HL-60 (cell line): Measurements from ENCODE around the gene POU2F1.

Experiments used
- DNase-seq, 2 experiments: peaks; one replicate each; pipeline ENCODE4 v3.0.0-alpha.2; 2010 to 2020; ENCODE audit warnings: low read depth in 1 of 2, low spot score in 1 of 2
- H3K27ac ChIP-seq: fragments of 250-450 bp; sonication (Bioruptor Pico); replicated peaks from 2 replicates; pipeline ENCODE4 v1.5.1; 2020; ENCODE audit warnings: mild to moderate bottlenecking, moderate library complexity
- H3K27me3 ChIP-seq: fragments of 250-450 bp; sonication (Bioruptor Pico); 2 replicates; pipeline ENCODE4 v1.5.1; 2021; ENCODE audit warnings: mild to moderate bottlenecking, moderate library complexity; ENCODE audit not compliant: insufficient read depth, poor library complexity, severe bottlenecking
- H3K4me3 ChIP-seq: replicated peaks from 2 replicates; pipeline ENCODE4 v1.5.1; 2011; ENCODE audit warnings: mild to moderate bottlenecking, control low read depth, low read length; ENCODE audit not compliant: insufficient read depth
- CTCF ChIP-seq: IDR thresholded peaks from one replicate; pipeline ENCODE4 v1.5.1; 2011; ENCODE audit warnings: low read length, control low read depth, inconsistent platforms; ENCODE audit not compliant: insufficient read depth
- GABPA ChIP-seq: IDR thresholded peaks from 2 replicates; pipeline ENCODE4 v1.6.1; 2012; ENCODE audit warnings: low read depth
- POLR2AphosphoS5 ChIP-seq: IDR thresholded peaks from 2 replicates; pipeline ENCODE4 v1.6.1; 2012; ENCODE audit warnings: low read depth
- SPI1 ChIP-seq: IDR thresholded peaks from 2 replicates; pipeline ENCODE4 v1.6.1; 2012; ENCODE audit warnings: low read depth, mild to moderate bottlenecking, borderline replicate concordance
- TF ChIP-seq, protein P1 (sequence below): IDR thresholded peaks from 2 replicates; pipeline ENCODE4 v1.6.1; 2012; ENCODE audit warnings: low read depth; ENCODE audit not compliant: insufficient replicate concordance

The POU2F1 gene

GRCh38 chr1:167371030-167371429, 150.3 kb downstream of the POU2F1 start:
- Histone ChIP-seq H3K27ac (no peak overlapping the region), H3K27me3 (no peaks in the 10 kb centered on the region), H3K4me3 (no peak overlapping the region)
- DNase-seq, result no peak
- TF ChIP-seq, protein P1, sequence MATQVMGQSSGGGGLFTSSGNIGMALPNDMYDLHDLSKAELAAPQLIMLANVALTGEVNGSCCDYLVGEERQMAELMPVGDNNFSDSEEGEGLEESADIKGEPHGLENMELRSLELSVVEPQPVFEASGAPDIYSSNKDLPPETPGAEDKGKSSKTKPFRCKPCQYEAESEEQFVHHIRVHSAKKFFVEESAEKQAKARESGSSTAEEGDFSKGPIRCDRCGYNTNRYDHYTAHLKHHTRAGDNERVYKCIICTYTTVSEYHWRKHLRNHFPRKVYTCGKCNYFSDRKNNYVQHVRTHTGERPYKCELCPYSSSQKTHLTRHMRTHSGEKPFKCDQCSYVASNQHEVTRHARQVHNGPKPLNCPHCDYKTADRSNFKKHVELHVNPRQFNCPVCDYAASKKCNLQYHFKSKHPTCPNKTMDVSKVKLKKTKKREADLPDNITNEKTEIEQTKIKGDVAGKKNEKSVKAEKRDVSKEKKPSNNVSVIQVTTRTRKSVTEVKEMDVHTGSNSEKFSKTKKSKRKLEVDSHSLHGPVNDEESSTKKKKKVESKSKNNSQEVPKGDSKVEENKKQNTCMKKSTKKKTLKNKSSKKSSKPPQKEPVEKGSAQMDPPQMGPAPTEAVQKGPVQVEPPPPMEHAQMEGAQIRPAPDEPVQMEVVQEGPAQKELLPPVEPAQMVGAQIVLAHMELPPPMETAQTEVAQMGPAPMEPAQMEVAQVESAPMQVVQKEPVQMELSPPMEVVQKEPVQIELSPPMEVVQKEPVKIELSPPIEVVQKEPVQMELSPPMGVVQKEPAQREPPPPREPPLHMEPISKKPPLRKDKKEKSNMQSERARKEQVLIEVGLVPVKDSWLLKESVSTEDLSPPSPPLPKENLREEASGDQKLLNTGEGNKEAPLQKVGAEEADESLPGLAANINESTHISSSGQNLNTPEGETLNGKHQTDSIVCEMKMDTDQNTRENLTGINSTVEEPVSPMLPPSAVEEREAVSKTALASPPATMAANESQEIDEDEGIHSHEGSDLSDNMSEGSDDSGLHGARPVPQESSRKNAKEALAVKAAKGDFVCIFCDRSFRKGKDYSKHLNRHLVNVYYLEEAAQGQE, result no peak
- TF ChIP-seq POLR2AphosphoS5 (no peak), GABPA (no peak), SPI1 (no peak)

GRCh38 chr1:167373398-167373797, 152.7 kb downstream of the POU2F1 start:
- H3K27ac ChIP-seq, result no peak overlapping the region
- no peaks in the 10 kb centered on the region for H3K27me3 ChIP-seq
- no peak for DNase-seq
- TF ChIP-seq SPI1 (no peak), GABPA (no peak), CTCF (no peak), POLR2AphosphoS5 (no peak)
- TF ChIP-seq, protein P1, result no peak
- no peak overlapping the region for H3K4me3 ChIP-seq

DNA sequence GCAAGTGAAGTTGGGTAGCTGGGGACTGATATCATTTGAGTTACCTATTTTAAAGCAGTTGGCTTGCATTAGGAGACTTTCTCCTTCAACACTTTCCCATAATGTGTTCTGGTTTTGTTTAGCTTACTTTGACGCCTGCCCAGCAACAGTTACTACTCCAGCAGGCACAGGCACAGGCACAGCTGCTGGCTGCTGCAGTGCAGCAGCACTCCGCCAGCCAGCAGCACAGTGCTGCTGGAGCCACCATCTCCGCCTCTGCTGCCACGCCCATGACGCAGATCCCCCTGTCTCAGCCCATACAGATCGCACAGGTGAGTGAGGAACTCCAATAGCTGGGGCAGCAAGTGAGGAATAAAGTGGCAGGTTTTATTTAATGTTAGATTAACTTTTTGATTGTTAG, 153.3 kb downstream of the POU2F1 start:
- no peak overlapping the region for H3K27ac ChIP-seq
- TF ChIP-seq, protein P1, result no peak
- TF ChIP-seq SPI1 (no peak), POLR2AphosphoS5 (no peak), CTCF (no peak), GABPA (no peak)

DNA sequence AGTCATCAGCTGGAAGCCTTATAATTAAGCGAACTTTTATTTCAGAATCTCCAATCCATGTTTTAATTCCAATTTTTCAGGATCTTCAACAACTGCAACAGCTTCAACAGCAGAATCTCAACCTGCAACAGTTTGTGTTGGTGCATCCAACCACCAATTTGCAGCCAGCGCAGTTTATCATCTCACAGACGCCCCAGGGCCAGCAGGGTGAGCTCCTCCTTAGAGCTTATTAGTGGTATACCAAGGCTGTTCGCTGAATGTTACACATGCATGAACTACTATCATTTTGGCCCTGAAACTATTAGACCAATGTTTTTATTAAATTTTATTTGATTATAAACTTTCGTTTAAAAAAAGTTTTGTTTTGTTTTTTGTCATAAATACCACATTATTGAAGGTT, 155.3 kb downstream of the POU2F1 start:
- TF ChIP-seq GABPA (no peak), CTCF (no peak), POLR2AphosphoS5 (no peak), SPI1 (no peak)
- TF ChIP-seq, protein P1, result no peak
- H3K4me3 ChIP-seq, result no peak overlapping the region
- no peaks in the 10 kb centered on the region for H3K27me3 ChIP-seq
- H3K27ac ChIP-seq, result no peak overlapping the region
- DNase-seq, result no peak

More for the DNA sequence above, 153.3 kb downstream of the POU2F1 start:
- DNase-seq, result no peak
- no peaks in the 10 kb centered on the region for H3K27me3 ChIP-seq
- no peak overlapping the region for H3K4me3 ChIP-seq
